GM23338 (cell line): ENCODE results near the gene LRP1B.

Experiments used
- CTCF ChIP-seq, 2 experiments: fragments of 200-600 bp in 1 of 2; sonication (generic) in 1 of 2; conservative IDR thresholded peaks; 2 replicates each; pipeline versions ENCODE4 v1.5.1 to v1.6.1; 2016 to 2017; ENCODE audit warnings: antibody characterized with exemption in 2 of 2, low read depth in 2 of 2, mild to moderate bottlenecking in 2 of 2, moderate library complexity in 1 of 2
- EZH2 ChIP-seq: fragments of 200-600 bp; sonication (generic); IDR thresholded peaks from one replicate; pipeline ENCODE4 v1.8.0; 2017; ENCODE audit warnings: antibody characterized with exemption, mild to moderate bottlenecking, low read depth; ENCODE audit not compliant: unreplicated experiment
- NANOG ChIP-seq: IDR thresholded peaks from 2 replicates; pipeline ENCODE4 v1.6.1; 2016; ENCODE audit warnings: antibody characterized with exemption, borderline replicate concordance
- REST ChIP-seq: IDR thresholded peaks from one replicate; pipeline ENCODE4 v1.6.1; 2018; ENCODE audit warnings: antibody characterized with exemption; ENCODE audit not compliant: unreplicated experiment

- TF ChIP-seq CTCF (conservative IDR thresholded peaks at IDR 0.05; ENCODE audit: low read depth in 2 of 2) (no peak), REST (no peak), NANOG (no peak), EZH2 (no peak)
Measured at GRCh38 chr2:140797718-140798117, 1333.1 kb downstream of the LRP1B start.
